ENCODE results near the gene FOXA3.

FOXA3 gene

GRCh38 chr19:45886427-45887199 lies 22.5 kb downstream of the FOXA3 start (continued):
- TF ChIP-seq, protein P1, sequence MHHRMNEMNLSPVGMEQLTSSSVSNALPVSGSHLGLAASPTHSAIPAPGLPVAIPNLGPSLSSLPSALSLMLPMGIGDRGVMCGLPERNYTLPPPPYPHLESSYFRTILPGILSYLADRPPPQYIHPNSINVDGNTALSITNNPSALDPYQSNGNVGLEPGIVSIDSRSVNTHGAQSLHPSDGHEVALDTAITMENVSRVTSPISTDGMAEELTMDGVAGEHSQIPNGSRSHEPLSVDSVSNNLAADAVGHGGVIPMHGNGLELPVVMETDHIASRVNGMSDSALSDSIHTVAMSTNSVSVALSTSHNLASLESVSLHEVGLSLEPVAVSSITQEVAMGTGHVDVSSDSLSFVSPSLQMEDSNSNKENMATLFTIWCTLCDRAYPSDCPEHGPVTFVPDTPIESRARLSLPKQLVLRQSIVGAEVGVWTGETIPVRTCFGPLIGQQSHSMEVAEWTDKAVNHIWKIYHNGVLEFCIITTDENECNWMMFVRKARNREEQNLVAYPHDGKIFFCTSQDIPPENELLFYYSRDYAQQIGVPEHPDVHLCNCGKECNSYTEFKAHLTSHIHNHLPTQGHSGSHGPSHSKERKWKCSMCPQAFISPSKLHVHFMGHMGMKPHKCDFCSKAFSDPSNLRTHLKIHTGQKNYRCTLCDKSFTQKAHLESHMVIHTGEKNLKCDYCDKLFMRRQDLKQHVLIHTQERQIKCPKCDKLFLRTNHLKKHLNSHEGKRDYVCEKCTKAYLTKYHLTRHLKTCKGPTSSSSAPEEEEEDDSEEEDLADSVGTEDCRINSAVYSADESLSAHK (tag by site-specific recombination; IDR thresholded peaks at IDR 0.05): 0 out of 2 replicates have a peak, but pooled peaks have one; percentile 19
- TF ChIP-seq ZNF677 (tag by site-specific recombination; IDR thresholded peaks at IDR 0.05) (no peak), ZNF549 (tag by site-specific recombination; IDR thresholded peaks at IDR 0.05) (no peak), MZF1 (tag by site-specific recombination; IDR thresholded peaks at IDR 0.05; ENCODE audit: borderline replicate concordance) (no peak), ZNF449 (tag by site-specific recombination; IDR thresholded peaks at IDR 0.05) (no peak), SCRT2 (tag by site-specific recombination; IDR thresholded peaks at IDR 0.05) (no peak), ZNF521 (tag by site-specific recombination; IDR thresholded peaks at IDR 0.05) (no peak), SP7 (tag by site-specific recombination; IDR thresholded peaks at IDR 0.05) (peak; percentile 63; the same call in 1 of the 2 replicates), ZNF324 (tag by site-specific recombination; IDR thresholded peaks at IDR 0.05) (peak; percentile 33; the same call in 1 of the 2 replicates), SALL2 (tag by site-specific recombination; IDR thresholded peaks at IDR 0.05; ENCODE audit: borderline replicate concordance) (no peak), ZNF530 (tag by site-specific recombination; IDR thresholded peaks at IDR 0.05; ENCODE audit: low read depth) (no peak), EGR2 (tag by site-specific recombination; IDR thresholded peaks at IDR 0.05; ENCODE audit: low read depth) (0 out of 2 replicates have a peak, but pooled peaks have one; percentile 4), ZNF239 (tag by site-specific recombination; IDR thresholded peaks at IDR 0.05) (no peak), ZNF112 (tag by site-specific recombination; IDR thresholded peaks at IDR 0.05) (no peak), ELK4 (IDR thresholded peaks at IDR 0.05; ENCODE audit: borderline replicate concordance, low read depth, low read length) (no peak), ZNF223 (tag by site-specific recombination; IDR thresholded peaks at IDR 0.05) (no peak), ZNF23 (tag by site-specific recombination; IDR thresholded peaks at IDR 0.05; ENCODE audit: borderline replicate concordance) (no peak), ZFP3 (tag by site-specific recombination; IDR thresholded peaks at IDR 0.05; ENCODE audit: low read depth) (no peak), ZNF37A (tag by site-specific recombination; IDR thresholded peaks at IDR 0.05) (no peak)
- TF ChIP-seq, protein P2, sequence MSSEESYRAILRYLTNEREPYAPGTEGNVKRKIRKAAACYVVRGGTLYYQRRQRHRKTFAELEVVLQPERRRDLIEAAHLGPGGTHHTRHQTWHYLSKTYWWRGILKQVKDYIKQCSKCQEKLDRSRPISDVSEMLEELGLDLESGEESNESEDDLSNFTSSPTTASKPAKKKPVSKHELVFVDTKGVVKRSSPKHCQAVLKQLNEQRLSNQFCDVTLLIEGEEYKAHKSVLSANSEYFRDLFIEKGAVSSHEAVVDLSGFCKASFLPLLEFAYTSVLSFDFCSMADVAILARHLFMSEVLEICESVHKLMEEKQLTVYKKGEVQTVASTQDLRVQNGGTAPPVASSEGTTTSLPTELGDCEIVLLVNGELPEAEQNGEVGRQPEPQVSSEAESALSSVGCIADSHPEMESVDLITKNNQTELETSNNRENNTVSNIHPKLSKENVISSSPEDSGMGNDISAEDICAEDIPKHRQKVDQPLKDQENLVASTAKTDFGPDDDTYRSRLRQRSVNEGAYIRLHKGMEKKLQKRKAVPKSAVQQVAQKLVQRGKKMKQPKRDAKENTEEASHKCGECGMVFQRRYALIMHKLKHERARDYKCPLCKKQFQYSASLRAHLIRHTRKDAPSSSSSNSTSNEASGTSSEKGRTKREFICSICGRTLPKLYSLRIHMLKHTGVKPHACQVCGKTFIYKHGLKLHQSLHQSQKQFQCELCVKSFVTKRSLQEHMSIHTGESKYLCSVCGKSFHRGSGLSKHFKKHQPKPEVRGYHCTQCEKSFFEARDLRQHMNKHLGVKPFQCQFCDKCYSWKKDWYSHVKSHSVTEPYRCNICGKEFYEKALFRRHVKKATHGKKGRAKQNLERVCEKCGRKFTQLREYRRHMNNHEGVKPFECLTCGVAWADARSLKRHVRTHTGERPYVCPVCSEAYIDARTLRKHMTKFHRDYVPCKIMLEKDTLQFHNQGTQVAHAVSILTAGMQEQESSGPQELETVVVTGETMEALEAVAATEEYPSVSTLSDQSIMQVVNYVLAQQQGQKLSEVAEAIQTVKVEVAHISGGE (tag by site-specific recombination; conservative IDR thresholded peaks at IDR 0.05; ENCODE audit: low read depth): peak; percentile 83
- TF ChIP-seq, protein P3, sequence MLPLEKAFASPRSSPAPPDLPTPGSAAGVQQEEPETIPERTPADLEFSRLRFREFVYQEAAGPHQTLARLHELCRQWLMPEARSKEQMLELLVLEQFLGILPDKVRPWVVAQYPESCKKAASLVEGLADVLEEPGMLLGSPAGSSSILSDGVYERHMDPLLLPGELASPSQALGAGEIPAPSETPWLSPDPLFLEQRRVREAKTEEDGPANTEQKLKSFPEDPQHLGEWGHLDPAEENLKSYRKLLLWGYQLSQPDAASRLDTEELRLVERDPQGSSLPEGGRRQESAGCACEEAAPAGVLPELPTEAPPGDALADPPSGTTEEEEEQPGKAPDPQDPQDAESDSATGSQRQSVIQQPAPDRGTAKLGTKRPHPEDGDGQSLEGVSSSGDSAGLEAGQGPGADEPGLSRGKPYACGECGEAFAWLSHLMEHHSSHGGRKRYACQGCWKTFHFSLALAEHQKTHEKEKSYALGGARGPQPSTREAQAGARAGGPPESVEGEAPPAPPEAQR (tag by site-specific recombination; IDR thresholded peaks at IDR 0.05): no peak
- TF ChIP-seq, protein P4, sequence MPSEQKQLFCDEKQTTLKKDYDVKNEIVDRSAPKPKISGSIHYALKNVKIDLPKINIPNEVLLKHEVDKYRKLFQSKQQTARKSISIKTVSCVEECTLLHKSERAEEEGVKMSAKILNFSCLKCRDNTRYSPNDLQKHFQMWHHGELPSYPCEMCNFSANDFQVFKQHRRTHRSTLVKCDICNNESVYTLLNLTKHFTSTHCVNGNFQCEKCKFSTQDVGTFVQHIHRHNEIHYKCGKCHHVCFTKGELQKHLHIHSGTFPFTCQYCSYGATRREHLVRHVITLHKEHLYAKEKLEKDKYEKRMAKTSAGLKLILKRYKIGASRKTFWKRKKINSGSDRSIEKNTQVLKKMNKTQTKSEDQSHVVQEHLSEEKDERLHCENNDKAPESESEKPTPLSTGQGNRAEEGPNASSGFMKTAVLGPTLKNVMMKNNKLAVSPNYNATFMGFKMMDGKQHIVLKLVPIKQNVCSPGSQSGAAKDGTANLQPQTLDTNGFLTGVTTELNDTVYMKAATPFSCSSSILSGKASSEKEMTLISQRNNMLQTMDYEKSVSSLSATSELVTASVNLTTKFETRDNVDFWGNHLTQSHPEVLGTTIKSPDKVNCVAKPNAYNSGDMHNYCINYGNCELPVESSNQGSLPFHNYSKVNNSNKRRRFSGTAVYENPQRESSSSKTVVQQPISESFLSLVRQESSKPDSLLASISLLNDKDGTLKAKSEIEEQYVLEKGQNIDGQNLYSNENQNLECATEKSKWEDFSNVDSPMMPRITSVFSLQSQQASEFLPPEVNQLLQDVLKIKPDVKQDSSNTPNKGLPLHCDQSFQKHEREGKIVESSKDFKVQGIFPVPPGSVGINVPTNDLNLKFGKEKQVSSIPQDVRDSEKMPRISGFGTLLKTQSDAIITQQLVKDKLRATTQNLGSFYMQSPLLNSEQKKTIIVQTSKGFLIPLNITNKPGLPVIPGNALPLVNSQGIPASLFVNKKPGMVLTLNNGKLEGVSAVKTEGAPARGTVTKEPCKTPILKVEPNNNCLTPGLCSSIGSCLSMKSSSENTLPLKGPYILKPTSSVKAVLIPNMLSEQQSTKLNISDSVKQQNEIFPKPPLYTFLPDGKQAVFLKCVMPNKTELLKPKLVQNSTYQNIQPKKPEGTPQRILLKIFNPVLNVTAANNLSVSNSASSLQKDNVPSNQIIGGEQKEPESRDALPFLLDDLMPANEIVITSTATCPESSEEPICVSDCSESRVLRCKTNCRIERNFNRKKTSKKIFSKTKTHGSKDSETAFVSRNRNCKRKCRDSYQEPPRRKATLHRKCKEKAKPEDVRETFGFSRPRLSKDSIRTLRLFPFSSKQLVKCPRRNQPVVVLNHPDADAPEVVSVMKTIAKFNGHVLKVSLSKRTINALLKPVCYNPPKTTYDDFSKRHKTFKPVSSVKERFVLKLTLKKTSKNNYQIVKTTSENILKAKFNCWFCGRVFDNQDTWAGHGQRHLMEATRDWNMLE (tag by site-specific recombination; conservative IDR thresholded peaks at IDR 0.05; ENCODE audit: low read depth): peak; percentile 69

Measured in HEK293 (cell line).